Adipocyte (in vitro differentiated cells): ENCODE measurements around the gene F8A1.
"Not testable (repeated sequence)": the region's sequence is repeated elsewhere in the genome, so short reads cannot be mapped to it uniquely, and the experiment has no call there.

ENCODE experiments used
- DNase-seq: peaks from one replicate; pipeline ENCODE4 v3.0.0-alpha.2; 2015; ENCODE audit warnings: low read depth
- H3K27me3 ChIP-seq: replicated peaks from 2 replicates; pipeline ENCODE4 v1.7.0; 2013; ENCODE audit warnings: mild to moderate bottlenecking, low read length, moderate library complexity; ENCODE audit not compliant: control insufficient read depth, insufficient read depth
- H3K36me3 ChIP-seq: 2 replicates; pipeline ENCODE4 v1.7.0; 2013; ENCODE audit warnings: low read length, mild to moderate bottlenecking, moderate library complexity; ENCODE audit not compliant: control insufficient read depth, insufficient read depth, severe bottlenecking
- H3K4me1 ChIP-seq: 2 replicates; pipeline ENCODE4 v1.7.0; 2013; ENCODE audit warnings: mild to moderate bottlenecking, low read length, moderate library complexity; ENCODE audit not compliant: control insufficient read depth, insufficient read depth
- H3K4me3 ChIP-seq: 2 replicates; pipeline ENCODE4 v1.7.0; 2013; ENCODE audit warnings: mild to moderate bottlenecking, low read length, moderate library complexity
- H3K9ac ChIP-seq: 2 replicates; pipeline ENCODE4 v1.7.0; 2013; ENCODE audit warnings: mild to moderate bottlenecking, low read length, moderate library complexity
- H3K9me3 ChIP-seq: 2 replicates; pipeline ENCODE4 v1.7.0; 2013; ENCODE audit warnings: mild to moderate bottlenecking, low read length, moderate library complexity; ENCODE audit not compliant: control insufficient read depth

F8A1 gene

DNA sequence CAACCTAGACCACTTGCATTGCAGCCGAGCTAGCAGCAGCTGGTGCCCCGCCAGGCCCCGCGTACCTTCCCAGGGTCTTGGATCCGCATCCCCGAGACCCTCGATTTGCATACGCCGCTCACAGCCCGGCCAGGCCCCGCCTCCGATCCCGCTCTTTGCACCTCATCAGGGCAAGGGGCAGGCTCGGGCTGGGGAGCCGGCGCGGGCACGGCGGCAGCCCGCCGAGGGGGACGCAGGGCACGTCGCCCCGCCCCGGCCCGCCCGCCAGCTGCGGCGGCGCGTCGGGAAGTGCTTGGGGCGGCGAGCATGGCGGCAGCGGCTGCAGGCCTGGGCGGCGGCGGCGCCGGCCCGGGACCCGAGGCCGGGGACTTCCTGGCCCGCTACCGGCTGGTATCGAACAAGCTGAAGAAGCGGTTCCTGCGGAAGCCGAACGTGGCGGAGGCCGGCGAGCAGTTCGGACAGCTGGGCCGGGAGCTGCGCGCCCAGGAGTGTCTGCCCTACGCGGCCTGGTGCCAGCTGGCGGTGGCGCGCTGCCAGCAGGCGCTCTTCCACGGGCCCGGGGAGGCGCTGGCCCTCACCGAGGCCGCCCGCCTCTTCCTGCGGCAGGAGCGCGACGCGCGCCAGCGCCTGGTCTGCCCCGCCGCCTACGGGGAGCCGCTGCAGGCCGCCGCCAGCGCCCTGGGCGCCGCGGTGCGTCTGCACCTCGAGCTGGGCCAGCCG is at the start of gene F8A1:
Gene F8A1 (plus strand): TSS at position 287 of the 720 bp plus-strand sequence. CDS start 20 bp downstream, at position 307.
- H3K9ac ChIP-seq, H3K4me1 ChIP-seq, H3K27me3 ChIP-seq, H3K36me3 ChIP-seq, H3K9me3 ChIP-seq, DNase-seq: not testable (repeated sequence)
- H3K4me3 ChIP-seq: peak within 1 kb of the TSS; percentile 56

DNA sequence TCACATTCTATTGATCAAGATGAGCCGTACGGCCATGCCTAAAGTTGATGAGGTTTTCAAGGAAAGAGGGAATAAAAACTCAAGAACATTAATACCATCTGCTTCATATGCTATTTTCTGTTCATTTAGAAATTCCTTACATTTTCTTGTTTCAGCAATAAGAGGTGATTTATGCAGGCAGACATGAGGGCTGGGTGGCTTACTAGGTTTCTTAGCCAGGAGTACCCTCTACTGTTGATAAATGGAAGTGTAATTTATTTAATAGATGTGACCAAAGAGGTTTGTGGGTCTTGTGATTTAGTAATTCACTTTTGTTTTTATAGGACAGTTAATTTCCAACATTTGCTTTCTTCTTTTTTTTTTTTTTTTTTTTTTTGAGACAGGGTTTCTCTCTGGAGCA is 45.3 kb upstream of the F8A1 start:
- Histone ChIP-seq H3K4me3 (no peak overlapping the region), H3K9ac (no peak overlapping the region), H3K36me3 (no peaks in the 10 kb centered on the region), H3K27me3 (no peaks in the 10 kb centered on the region), H3K9me3 (peaks cover 6% of the 10 kb centered on the region), H3K4me1 (no peaks in the 10 kb centered on the region)
- peak; percentile 71 for DNase-seq

DNA sequence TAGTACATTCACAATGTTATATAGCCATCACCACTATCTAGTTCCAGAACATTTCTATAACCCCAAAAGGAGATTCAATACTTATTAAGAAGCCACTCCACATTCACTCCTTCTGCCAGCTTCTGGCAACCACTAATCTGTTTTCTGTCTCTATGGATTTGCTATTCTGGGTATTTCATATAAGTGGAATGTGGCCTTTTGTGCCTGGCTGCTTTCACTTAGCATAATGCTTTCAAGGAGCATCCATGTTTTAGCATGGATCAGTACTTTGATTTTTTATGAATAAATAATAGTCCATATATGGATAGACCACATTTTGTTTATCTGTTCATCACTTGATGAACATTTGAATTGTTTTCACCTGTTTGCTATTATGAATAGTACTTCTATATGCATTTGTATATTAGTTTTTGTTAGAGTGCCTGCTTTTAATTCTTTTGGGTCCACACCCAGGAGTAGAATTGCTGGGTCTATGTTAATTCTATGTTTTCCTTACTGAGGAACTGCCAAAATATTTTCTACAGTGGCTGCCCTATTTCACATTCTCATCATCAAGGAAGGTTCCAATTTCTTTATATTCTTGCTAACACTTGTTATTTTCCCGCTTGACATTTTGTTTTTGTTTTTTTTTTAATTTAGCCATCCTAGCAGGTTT is 35.1 kb upstream of the F8A1 start:
- no peak for DNase-seq
- no peaks in the 10 kb centered on the region for H3K27me3 ChIP-seq
- peaks cover 7% of the 10 kb centered on the region for H3K9me3 ChIP-seq
- no peaks in the 10 kb centered on the region for H3K36me3 ChIP-seq
- H3K9ac ChIP-seq: no peak overlapping the region
- no peaks in the 10 kb centered on the region for H3K4me1 ChIP-seq
- H3K4me3 ChIP-seq: no peak overlapping the region

DNA sequence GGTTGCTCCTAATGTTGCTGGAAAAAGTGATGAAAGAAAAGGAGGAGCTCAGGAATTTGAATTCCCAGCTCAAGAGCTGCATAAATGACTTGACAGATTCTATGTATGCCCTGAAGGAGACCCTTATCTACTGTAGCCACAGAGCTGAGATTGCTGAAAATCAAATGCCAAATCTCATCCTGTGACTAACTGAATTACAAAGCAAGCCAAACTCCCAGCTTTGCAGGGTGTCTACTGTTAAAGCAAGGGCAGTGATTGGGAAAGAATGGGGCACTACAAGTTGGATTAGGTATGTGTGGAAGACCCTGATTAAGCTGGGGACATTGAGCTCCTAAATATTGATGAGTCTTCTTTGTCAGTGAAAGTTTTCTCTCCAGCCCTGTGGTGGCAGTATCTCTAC is 30.9 kb upstream of the F8A1 start:
- Histone ChIP-seq H3K27me3 (no peaks in the 10 kb centered on the region), H3K4me3 (no peak overlapping the region), H3K9ac (no peak overlapping the region), H3K4me1 (no peaks in the 10 kb centered on the region), H3K36me3 (no peaks in the 10 kb centered on the region), H3K9me3 (no peaks in the 10 kb centered on the region)
- no peak for DNase-seq

DNA sequence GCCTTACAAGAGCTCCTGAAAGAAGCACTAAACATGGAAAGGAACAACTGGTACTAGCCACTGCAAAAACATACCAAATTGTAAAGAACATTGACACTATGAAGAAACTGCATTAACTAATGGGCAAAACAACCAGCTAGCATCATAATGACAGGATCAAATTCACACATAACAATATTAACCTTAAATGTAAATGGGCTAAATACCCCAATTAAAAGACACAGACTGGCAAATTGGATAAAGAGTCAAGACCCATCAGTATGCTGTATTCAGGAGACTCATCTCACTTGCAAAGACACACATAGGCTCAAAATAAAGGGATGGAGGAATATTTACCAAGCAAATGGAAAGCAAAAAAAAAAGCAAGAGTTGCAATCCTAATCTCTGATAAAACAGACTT is 17.6 kb upstream of the F8A1 start:
- not testable (repeated sequence) for DNase-seq, H3K9ac ChIP-seq, H3K4me1 ChIP-seq, H3K4me3 ChIP-seq, H3K36me3 ChIP-seq, H3K27me3 ChIP-seq
- peaks cover 31% of the 10 kb centered on the region for H3K9me3 ChIP-seq

DNA sequence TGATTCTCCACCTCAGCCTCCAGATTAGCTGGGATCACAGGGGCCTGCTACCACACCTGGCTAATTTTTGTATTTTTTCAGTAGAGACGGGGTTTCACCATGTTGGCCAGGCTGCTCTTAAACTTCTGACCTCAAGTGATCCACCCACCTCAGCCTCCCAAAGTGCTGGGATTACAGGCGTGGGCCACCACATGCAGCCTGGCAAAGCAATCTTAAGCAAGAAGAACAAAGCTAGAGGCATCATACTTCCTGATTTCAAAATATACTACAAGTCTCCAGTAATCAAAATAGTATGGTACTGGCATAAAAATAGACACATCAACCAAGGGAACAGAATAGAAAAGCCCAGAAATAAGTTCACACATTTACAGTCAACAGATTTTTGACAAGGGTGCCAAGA is 12.8 kb upstream of the F8A1 start:
- H3K9me3 ChIP-seq: peaks cover under 1% of the 10 kb centered on the region
- no peak overlapping the region for H3K4me3 ChIP-seq
- no peaks in the 10 kb centered on the region for H3K27me3 ChIP-seq
- H3K9ac ChIP-seq: no peak overlapping the region
- no peak for DNase-seq
- no peaks in the 10 kb centered on the region for H3K4me1 ChIP-seq
- H3K36me3 ChIP-seq: no peaks in the 10 kb centered on the region

DNA sequence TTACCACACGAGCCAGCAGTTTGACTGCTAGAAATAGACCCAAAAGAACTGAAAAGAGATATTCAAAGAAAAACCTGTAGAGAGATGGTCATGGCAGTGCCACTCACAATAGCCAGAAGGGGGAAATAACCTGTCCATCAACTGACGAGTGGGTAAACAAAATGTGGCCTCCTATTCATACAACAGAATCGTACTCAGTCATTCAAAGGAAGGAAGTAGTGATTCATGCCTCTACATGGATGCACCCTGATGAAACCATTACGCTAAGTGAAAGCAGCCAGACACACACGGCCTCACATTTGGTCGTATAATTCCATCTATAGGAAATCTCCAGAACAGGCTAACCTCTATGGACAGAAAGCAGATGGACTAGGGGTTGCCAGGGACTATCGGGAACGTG is 2.1 kb upstream of the F8A1 start:
- H3K9ac ChIP-seq, H3K9me3 ChIP-seq, H3K36me3 ChIP-seq: not testable (repeated sequence)

DNA sequence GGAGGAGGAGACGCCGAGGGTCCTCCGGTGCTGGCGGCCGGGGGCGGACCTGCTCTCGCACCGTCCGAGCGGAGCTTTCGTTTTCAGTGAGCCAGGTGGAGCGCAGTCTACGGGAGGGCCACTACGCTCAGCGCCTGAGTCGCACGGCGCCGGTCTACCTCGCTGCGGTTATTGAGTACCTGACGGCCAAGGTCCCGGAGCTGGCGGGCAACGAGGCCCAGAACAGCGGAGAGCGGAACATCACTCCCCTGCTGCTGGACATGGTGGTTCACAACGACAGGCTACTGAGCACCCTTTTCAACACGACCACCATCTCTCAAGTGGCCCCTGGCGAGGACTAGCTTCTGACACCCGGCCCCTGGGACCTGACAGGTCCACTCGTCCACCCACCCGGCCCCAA is 1.1 kb upstream of the F8A1 start:
- not testable (repeated sequence) for DNase-seq, H3K4me1 ChIP-seq, H3K36me3 ChIP-seq, H3K9me3 ChIP-seq, H3K4me3 ChIP-seq, H3K9ac ChIP-seq, H3K27me3 ChIP-seq

More for the DNA sequence above, 2.1 kb upstream of the F8A1 start:
- not testable (repeated sequence) for H3K4me3 ChIP-seq, H3K27me3 ChIP-seq, DNase-seq, H3K4me1 ChIP-seq

DNA sequence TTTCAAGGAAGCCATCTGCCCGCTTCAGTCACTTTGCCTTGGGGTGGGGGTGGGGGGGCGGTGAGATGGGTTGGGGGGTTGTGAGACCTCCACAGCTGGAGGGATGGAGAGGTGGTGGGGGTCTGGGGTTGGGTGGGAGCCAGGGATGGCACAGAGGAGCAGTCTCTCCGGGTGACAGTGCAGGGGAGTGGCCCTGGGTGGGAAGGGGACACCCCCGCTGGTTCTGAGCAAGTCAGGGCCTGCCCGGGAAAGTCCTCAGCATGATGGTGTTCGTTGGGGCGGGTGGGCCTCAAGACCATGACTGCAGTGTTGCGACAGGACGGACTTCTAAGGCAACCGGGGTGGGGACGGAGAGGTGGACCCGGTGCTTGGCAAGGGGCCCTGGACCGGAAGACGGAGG is 606 bp upstream of the F8A1 start:
- not testable (repeated sequence) for H3K9me3 ChIP-seq, H3K4me3 ChIP-seq, H3K27me3 ChIP-seq, DNase-seq, H3K4me1 ChIP-seq, H3K9ac ChIP-seq, H3K36me3 ChIP-seq

DNA sequence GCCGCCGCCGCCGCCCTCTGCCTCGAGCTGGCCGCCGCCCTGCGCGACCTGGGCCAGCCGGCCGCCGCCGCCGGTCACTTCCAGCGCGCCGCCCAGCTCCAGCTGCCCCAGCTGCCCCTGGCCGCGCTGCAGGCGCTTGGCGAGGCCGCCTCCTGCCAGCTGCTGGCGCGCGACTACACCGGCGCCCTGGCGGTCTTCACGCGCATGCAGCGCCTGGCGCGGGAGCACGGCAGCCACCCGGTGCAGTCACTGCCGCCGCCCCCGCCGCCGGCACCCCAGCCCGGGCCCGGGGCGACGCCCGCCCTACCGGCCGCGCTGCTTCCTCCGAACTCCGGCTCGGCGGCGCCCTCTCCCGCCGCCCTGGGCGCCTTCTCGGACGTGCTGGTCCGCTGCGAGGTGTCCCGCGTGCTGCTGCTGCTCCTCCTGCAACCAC is 650 bp downstream of the F8A1 start:
- not testable (repeated sequence) for H3K27me3 ChIP-seq, H3K4me3 ChIP-seq, H3K9ac ChIP-seq, H3K9me3 ChIP-seq, DNase-seq, H3K36me3 ChIP-seq, H3K4me1 ChIP-seq

DNA sequence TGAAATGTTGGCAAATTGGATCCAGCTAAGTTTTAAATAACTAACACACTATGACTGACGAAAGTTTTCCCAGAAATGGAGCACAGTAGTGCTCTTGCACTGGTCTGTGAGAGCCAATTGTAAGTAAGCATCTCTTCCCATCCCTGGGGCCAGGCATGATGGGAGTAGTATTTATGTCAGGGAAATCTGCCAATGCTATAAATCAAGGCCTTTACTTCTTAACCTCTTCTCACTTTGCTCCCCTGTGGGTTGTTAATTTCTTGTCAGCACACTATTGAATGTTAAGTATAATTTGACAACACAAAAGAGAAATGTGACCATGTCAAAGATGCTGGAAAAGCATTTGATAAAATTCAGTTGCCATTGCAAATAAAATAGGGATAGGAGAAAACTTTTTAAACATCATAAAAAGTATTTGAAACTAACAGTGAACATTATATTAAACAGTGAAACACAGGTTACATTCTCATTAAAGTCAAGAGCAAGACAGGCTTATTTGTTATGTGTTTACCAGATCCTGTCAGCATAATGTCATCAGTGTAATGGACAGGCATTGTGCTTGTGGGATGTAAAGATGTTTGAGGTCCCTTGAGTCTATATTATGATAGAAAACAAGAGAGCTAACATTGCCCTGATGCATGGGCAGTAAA is 5.0 kb downstream of the F8A1 start:
- DNase-seq: no peak
- Histone ChIP-seq H3K27me3 (no peaks in the 10 kb centered on the region), H3K4me1 (peaks cover 6% of the 10 kb centered on the region), H3K36me3 (no peaks in the 10 kb centered on the region), H3K4me3 (no peak overlapping the region), H3K9ac (no peak overlapping the region), H3K9me3 (no peaks in the 10 kb centered on the region)
